ENCODE measurements around the gene NUP153.

Gene NUP153

DNA sequence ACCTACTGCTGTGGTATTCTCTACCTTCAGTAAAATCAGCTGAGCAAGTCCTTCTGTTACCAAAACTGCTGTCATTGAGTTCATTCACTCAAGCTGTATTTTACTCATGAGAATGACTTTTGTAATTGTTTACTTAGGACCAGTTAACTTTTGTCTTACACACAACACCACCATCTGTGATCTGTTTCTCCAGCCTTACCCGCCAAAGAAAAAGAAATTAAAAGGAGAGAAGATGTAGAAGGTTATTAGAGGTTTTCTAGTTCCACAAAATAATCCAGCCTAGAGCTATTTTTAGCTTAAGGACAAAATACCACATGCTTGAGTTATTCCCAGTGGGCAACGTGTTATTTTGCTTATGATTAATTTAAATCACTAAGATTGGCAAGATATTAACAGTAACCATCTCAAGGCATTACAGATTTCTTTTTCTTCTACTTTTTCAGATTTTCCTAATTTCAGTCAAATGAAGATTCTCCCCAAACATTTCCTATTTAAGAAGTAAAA, 68.5 kb downstream of the NUP153 start:
- H3K4me3 ChIP-seq (ENCODE audit: low read length): no peak overlapping the region
- TF ChIP-seq, protein P1, sequence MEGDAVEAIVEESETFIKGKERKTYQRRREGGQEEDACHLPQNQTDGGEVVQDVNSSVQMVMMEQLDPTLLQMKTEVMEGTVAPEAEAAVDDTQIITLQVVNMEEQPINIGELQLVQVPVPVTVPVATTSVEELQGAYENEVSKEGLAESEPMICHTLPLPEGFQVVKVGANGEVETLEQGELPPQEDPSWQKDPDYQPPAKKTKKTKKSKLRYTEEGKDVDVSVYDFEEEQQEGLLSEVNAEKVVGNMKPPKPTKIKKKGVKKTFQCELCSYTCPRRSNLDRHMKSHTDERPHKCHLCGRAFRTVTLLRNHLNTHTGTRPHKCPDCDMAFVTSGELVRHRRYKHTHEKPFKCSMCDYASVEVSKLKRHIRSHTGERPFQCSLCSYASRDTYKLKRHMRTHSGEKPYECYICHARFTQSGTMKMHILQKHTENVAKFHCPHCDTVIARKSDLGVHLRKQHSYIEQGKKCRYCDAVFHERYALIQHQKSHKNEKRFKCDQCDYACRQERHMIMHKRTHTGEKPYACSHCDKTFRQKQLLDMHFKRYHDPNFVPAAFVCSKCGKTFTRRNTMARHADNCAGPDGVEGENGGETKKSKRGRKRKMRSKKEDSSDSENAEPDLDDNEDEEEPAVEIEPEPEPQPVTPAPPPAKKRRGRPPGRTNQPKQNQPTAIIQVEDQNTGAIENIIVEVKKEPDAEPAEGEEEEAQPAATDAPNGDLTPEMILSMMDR (conservative IDR thresholded peaks at IDR 0.05; ENCODE audit: low read depth, low read length): no peak
- no peak for DNase-seq (ENCODE audit: low read depth)

DNA sequence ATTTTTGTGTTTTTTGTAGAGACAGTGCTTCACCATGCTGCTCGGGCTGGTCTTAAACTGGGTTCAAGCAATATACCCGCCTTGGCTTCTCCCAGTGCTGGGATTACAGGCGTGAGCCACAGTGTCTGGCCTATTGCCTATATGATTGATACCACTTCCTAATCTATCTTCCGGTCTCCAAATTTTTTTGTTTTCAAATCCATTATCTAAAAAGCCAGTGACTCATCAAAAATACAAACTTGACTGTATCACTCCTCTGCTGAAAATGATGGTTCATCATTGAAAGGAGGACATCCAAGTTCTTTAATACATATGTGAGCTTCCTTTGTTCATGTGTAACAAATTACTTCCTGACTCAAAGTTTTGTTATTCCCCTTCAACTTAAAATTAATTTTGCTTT, 71.2 kb downstream of the NUP153 start:
- H3K4me3 ChIP-seq (ENCODE audit: low read length): no peak overlapping the region
- no peak for DNase-seq (ENCODE audit: low read depth)
- TF ChIP-seq, protein P1 (conservative IDR thresholded peaks at IDR 0.05; ENCODE audit: low read depth, low read length): no peak

DNA sequence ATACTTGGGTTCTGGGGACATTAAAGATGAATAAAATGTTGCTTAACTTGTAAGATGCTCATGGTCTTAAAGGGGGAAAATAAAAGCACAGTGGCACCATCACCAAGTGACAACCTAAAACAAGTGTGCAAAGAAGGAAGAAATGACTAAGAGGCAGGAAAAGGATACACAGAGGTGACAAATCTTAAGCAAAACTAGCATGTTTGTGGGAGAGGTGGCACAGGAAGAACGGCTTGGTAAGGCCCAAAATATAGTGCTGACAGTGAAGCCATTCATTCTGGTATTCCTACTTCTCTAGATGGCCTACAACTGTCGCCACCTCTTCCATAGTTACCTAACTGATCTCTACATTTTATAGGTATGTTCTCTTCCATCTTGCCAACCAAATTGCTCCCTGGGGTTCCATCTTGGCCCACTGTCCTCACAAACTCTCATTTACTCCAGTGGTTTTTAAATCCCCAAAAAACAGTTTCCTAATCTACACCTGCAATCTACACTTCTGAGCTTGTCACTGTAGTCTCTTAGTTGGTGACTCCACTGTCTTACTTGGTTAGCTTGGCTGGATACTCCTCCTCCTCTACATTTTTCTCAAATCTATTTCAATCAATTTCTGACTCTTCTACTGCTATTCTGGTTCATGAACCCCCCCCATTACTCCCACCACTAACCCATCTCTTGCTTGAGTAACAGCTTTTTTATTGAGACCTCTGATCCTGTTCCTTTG, 73.1 kb downstream of the NUP153 start:
- DNase-seq (ENCODE audit: low read depth): no peak
- TF ChIP-seq, protein P1 (conservative IDR thresholded peaks at IDR 0.05; ENCODE audit: low read depth, low read length): no peak
- H3K4me3 ChIP-seq (ENCODE audit: low read length): no peak overlapping the region

DNA sequence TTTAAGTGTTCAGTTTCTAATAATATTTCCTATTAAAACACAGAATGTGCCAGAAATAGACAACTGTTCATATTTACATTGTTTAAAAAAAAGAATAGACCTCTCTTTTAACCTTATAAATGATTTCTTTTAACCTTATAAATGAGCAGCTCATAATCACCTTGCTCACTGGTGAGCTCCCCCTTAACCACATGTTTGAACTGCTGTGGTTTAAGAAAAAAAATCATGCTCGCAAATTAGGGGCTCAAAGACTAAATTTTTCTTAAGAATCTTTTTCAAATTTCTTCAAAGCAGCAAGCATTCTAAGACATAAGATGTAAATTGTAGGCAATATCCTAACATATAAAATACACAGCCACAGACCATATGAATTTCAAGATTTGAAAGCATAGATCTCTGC, 73.8 kb downstream of the NUP153 start:
- H3K4me3 ChIP-seq (ENCODE audit: low read length): no peak overlapping the region
- TF ChIP-seq, protein P1 (conservative IDR thresholded peaks at IDR 0.05; ENCODE audit: low read depth, low read length): no peak
- no peak for DNase-seq (ENCODE audit: low read depth)

DNA sequence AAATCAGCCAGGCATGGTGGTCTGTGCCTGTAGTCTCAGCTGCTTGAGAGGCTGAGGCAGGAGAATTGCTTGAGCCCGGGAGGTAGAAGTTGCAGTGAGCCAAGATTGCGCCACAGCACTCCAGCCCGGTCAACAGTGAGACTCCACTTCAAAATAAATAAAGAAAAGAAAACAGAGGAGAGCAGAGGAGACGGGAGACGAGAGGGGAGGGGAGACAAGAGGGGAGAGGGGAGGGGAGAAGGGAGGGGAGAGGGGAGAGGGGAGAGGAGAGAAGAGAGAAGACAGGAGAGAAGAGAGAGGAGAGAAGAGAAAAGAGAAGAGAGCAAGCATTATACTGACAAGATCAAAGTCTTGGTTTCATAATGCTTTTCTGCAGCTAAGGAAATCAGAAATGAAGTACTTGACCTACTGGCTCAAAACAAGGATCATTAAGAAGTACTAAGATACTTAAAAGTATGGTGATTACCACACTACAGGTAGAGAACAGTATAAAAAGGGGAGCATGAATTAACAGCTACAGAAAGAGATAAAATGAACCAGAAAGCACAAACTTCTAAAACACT, 76.1 kb downstream of the NUP153 start:
- TF ChIP-seq, protein P1 (conservative IDR thresholded peaks at IDR 0.05; ENCODE audit: low read depth, low read length): no peak
- H3K4me3 ChIP-seq (ENCODE audit: low read length): no peak overlapping the region
- DNase-seq (ENCODE audit: low read depth): no peak

DNA sequence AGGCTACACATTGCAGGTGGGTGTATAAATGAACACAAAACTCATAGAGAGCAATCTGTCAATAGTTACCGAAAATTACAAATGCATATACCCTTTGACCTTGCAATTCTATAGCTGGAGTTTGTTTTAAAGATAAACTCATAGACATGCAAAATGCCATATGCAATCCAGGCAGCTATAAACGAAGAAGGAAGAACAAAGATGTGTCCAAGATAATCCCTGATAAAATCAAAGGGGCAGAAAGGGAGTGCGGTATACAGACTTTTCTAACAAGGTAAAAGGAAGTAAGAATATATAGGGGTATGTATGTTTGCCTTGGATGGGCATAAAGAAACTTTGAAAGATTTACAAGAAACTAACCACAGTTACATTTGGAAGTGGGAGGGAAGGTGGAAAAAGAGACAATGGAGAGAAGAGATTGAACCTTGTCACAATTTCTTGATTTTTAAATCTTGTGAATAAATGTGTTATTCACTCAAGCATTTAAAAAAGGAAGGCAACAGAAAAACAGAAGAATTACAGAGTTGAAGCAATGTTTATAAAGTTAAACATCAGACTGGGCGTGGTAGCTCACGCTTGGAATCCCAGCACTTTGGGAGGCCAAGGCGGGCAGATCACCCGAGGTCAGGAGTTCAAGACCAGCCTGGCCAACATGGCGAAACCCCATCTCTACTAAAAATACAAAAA, 76.8 kb downstream of the NUP153 start:
- no peak for DNase-seq (ENCODE audit: low read depth)
- H3K4me3 ChIP-seq (ENCODE audit: low read length): no peak overlapping the region
- TF ChIP-seq, protein P1 (conservative IDR thresholded peaks at IDR 0.05; ENCODE audit: low read depth, low read length): no peak
